Right atrium auricular region (tissue), 2 donors: ENCODE data around the gene ANP32A. TPM values are rescaled to one million over a fixed set of nuclear protein-coding genes. Genes with fewer than 3 reads are reported as not detected.

Experiments used
- DNase-seq: peaks from one replicate; pipeline ENCODE4 v3.0.0-alpha.2; 2019; ENCODE audit warnings: low spot score
- H3K27ac ChIP-seq, 2 donors: fragments of 200-600 bp; sonication (generic); 1 replicate in 1 of 2; 2 replicates in 1 of 2; pipeline ENCODE4 v1.5.1; 2016 to 2019
- H3K27me3 ChIP-seq, 2 donors: fragments of 200-600 bp; sonication (generic); one replicate each; pipeline versions ENCODE4 v1.5.1 to v1.6.0; 2017 to 2019
- H3K36me3 ChIP-seq: fragments of 200-600 bp; sonication (generic); one replicate; pipeline ENCODE4 v1.5.1; 2016
- H3K4me1 ChIP-seq, 2 donors: fragments of 200-600 bp; sonication (generic); one replicate each; pipeline versions ENCODE4 v1.5.1 to v1.6.0; 2017 to 2019
- H3K4me3 ChIP-seq, 2 donors: fragments of 200-600 bp; sonication (generic); 1 replicate in 1 of 2; 2 replicates in 1 of 2; pipeline ENCODE4 v1.5.1; 2017 to 2019; ENCODE audit warnings: mild to moderate bottlenecking in 1 of 2, moderate library complexity in 1 of 2
- H3K9me3 ChIP-seq, 2 donors: fragments of 200-600 bp; sonication (generic); one replicate each; pipeline ENCODE4 v1.5.1; 2019
- total RNA-seq, 2 donors: library from RNA; depleted of rRNA; stranded (reverse); fragments of >200 nt; gene quantifications; one replicate each; pipeline ENCODE4 v1.1.0, GENCODE V29; 2016
- TF ChIP-seq, protein P1 (sequence below), 2 donors: fragments of 200-600 bp; sonication (generic); IDR thresholded peaks; one replicate each; pipeline ENCODE4 v1.5.1; 2019; ENCODE audit warnings: antibody characterized with exemption in 2 of 2

The ANP32A gene
- total RNA-seq, 2 donors from 2014 or later, result 60.9 to 69.2 TPM

DNA sequence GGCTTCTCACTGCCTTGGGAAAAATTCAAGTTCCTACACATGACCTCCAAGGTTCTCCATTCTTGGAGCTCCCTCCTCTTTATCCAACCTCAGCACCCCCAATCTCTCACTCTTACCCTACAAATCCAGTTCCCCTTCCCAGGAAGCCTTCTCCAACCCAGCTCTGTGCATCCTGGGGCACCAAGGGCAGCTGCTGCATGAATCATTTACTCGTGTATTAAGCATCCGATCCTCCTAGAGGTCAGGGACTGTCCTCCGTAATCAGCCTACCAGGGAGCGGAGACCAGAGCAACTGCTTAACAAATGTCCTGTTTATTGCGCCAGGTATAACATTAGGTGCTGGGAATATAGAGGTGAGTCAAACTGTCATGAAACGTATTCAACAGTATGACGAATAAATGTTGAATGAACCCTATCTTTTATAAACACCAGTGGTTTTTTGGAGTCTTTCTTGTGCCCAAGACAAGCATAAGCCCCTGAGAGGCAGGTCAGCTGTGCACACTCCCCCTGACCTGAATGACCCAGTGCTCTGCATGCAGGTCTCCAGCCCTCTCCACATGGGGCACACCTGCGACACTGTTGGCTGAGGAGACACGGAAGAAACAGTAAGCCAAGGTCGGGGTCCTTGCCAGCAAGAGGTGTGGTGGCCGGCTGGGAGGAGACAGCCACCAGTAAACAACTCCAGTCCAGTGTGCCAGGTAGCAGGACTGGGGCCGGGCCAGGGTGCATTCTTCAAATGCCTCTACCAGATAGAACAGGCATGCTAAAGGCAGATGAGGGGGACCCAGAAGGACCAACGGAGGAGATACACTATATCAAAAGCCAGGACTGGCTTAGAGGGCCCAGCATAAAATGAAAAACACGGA is 27.6 kb downstream of the ANP32A start:
- Histone ChIP-seq H3K4me1 (peaks cover 0 to 100% of the 10 kb centered on the region in 2 donors), H3K36me3 (no peaks in the 10 kb centered on the region), H3K9me3 (no peaks in the 10 kb centered on the region), H3K4me3 (no peak overlapping the region), H3K27ac (peak overlapping the region; percentile 66 to 75), H3K27me3 (no peaks in the 10 kb centered on the region)
- DNase-seq, result no peak
- TF ChIP-seq, protein P1, sequence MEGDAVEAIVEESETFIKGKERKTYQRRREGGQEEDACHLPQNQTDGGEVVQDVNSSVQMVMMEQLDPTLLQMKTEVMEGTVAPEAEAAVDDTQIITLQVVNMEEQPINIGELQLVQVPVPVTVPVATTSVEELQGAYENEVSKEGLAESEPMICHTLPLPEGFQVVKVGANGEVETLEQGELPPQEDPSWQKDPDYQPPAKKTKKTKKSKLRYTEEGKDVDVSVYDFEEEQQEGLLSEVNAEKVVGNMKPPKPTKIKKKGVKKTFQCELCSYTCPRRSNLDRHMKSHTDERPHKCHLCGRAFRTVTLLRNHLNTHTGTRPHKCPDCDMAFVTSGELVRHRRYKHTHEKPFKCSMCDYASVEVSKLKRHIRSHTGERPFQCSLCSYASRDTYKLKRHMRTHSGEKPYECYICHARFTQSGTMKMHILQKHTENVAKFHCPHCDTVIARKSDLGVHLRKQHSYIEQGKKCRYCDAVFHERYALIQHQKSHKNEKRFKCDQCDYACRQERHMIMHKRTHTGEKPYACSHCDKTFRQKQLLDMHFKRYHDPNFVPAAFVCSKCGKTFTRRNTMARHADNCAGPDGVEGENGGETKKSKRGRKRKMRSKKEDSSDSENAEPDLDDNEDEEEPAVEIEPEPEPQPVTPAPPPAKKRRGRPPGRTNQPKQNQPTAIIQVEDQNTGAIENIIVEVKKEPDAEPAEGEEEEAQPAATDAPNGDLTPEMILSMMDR (IDR thresholded peaks at IDR 0.05), result no peak

DNA sequence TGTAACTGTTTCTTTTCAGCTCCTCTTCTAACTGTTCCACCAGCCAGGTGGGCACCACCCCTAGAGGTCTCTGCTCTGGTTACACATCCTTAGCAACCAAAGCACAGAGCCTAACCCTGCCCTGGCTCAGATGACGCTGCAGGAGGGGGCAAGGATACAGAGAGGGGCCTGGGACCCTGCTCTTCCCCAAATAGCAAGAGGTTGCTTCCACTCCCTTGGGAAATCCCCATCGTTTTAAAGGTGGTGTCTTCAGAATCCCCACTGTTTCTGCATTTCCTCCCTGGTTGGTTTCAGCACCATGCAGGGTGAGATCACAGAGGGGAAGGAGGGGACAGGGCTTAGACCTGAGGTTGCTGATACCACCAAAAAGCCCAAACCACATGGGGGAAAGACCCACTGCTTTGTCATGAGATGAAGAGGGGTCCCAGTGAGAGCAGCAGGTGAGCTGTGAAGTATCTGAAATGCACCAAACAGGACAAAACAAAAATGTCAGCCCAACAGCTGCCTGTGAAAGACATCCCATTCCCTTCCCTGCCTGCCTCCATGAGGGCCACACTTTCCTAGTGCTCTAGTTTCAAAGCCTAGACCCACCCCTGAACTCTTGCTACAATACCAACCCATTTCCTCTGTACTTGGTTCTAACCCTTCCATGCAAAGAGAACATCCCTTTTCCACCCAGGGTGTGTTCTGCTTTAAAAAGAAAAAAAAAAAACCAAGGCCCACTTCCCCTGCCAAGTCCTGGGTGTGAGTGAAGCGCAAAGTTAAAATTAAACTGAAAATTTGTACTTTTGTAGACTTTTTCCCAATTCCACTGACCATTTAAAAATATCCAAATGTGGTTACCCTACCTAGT is 29.0 kb downstream of the ANP32A start:
- Histone ChIP-seq H3K27ac (peak overlapping the region in 1 of 2 donors; percentile 33), H3K4me1 (peaks cover 0 to 100% of the 10 kb centered on the region in 2 donors), H3K27me3 (no peaks in the 10 kb centered on the region), H3K4me3 (no peak overlapping the region), H3K36me3 (peaks cover 12% of the 10 kb centered on the region), H3K9me3 (no peaks in the 10 kb centered on the region)
- no peak for DNase-seq
- TF ChIP-seq, protein P1 (IDR thresholded peaks at IDR 0.05), result no peak

DNA sequence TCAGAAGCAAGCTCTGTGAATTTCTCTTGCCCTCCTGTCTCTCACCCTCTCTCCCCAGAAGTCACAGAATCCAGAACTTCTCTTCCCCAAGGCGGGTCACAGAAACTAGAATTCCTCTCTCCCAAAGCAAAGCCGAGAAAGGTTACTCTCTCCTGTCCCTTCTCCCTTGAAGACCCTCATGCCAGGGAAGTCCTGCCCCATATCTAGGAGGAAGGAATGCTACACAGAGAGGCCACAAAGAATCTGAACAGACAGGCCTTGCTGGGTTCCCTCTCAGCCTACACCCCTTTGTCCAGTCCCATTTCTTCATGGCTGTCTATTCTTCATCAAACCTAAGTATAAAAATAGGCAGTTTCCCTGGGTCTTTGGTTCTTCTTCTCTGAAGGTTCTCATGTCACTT is 29.8 kb downstream of the ANP32A start:
- H3K9me3 ChIP-seq, result no peaks in the 10 kb centered on the region
- peaks cover 0 to 93% of the 10 kb centered on the region in 2 donors for H3K4me1 ChIP-seq
- no peak overlapping the region for H3K27ac ChIP-seq
- DNase-seq, result no peak
- H3K27me3 ChIP-seq, result no peaks in the 10 kb centered on the region
- H3K4me3 ChIP-seq, result no peak overlapping the region
- TF ChIP-seq, protein P1 (IDR thresholded peaks at IDR 0.05), result no peak
- peaks cover 18% of the 10 kb centered on the region for H3K36me3 ChIP-seq

DNA sequence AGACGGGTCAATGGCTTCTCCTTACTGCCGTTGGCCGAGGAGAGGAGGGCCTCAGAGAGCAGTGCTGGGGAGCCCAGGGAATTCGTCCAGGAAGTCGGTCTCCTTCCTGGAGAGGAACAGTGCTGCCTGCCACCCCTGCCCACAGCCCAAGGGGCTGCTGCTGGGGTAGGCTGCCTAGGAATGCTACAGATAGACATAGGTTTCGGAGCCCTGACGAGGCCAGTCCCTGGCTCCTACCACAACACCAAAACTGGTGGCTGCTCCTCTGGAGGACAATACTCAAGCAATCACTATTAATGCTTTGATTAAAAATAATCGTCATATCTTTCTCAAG is 30.5 kb downstream of the ANP32A start:
- TF ChIP-seq, protein P1 (IDR thresholded peaks at IDR 0.05), result no peak
- Histone ChIP-seq H3K27me3 (no peaks in the 10 kb centered on the region), H3K36me3 (peaks cover 25% of the 10 kb centered on the region), H3K4me3 (no peak overlapping the region), H3K27ac (peak overlapping the region; percentile 27 to 41), H3K9me3 (no peaks in the 10 kb centered on the region), H3K4me1 (peaks cover 0 to 86% of the 10 kb centered on the region in 2 donors)
- DNase-seq, result no peak

DNA sequence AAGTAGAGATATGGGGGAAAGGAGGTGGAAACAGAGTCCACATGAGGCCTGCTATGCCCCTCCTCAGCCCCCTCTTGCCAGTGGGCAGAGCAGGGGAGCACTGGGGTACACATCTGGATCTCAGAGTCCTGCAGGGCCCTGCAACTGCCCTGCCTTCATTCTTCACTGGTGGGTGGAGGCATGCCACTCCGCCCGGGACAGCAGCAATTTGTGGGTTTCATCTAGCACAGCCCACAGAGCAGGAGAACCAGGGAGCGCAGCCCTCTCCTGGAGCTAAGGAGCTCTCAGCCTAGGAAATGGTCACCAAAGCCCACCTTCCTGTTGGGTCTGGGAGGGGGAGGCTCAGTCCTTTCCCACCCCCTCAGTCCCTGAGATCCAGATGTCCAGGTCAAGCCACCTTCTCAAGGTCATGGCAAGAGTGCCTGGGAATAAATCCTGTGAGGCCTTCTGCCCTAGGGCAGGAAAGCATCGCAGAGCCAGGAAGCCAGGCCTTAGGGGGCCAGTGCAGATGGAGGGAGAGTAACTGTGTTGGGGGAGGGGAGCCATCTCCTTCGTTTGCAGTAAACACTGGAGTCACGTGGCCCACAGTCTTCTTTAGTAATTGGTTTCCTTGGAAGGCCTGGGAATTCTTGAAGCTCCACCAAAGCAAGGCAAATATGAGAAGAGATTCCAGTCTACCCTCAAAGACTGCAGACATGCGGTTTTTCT is 31.0 kb downstream of the ANP32A start:
- peaks cover 31% of the 10 kb centered on the region for H3K36me3 ChIP-seq
- peak overlapping the region; percentile 27 to 41 for H3K27ac ChIP-seq
- H3K4me1 ChIP-seq, result peaks cover 0 to 80% of the 10 kb centered on the region in 2 donors
- no peaks in the 10 kb centered on the region for H3K9me3 ChIP-seq
- no peak overlapping the region for H3K4me3 ChIP-seq
- no peak for DNase-seq
- H3K27me3 ChIP-seq, result no peaks in the 10 kb centered on the region
- TF ChIP-seq, protein P1 (IDR thresholded peaks at IDR 0.05), result no peak
